H1 (cell line): Measurements from ENCODE around the gene ASB13. TPM values are rescaled to one million over a fixed set of nuclear protein-coding genes. Genes with fewer than 3 reads are reported as not detected.

Experiments
- CTCF ChIA-PET: fragments of 300-600 bp; sonication (Branson Sonifier 250); formaldehyde crosslinking; loops from one replicate; lab custom pipeline; 2021; ENCODE audit not compliant: partially characterized antibody; lab: Charles Lee
- POLR2A ChIA-PET: fragments of 300-600 bp; sonication (Branson Sonifier 250); formaldehyde crosslinking; loops from one replicate; lab custom pipeline; 2021; ENCODE audit warnings: inconsistent platforms; ENCODE audit not compliant: partially characterized antibody; lab: Charles Lee
- DNase-seq, 2 experiments: peaks; one replicate each; pipeline versions ENCODE4 v3.0.0 to v3.0.0-alpha.2; 2010 to 2022; ENCODE audit warnings: low spot score in 2 of 2, low read depth in 1 of 2, mixed read lengths in 1 of 2
- FAIRE-seq: peaks from 2 replicates; lab custom pipeline; 2011; peaks lifted over from hg19 to GRCh38; lab: Jason Lieb, UNC
- H2AFZ ChIP-seq: 2 replicates; pipeline ENCODE4 v1.8.1; 2012; ENCODE audit warnings: low read length, inconsistent platforms
- H2AK5ac ChIP-seq: 2 replicates; pipeline ENCODE4 v1.6.1; 2013; ENCODE audit warnings: low read depth, low read length
- H2BK120ac ChIP-seq: replicated peaks from 2 replicates; pipeline ENCODE3; 2013; ENCODE audit warnings: low read depth, low read length, inconsistent platforms
- H2BK12ac ChIP-seq: 2 replicates; pipeline ENCODE4 v1.6.1; 2013; ENCODE audit warnings: low read depth, low read length
- H2BK15ac ChIP-seq: 2 replicates; pipeline ENCODE4 v1.6.1; 2013; ENCODE audit warnings: low read length
- H2BK20ac ChIP-seq: 2 replicates; pipeline ENCODE4 v1.6.1; 2013; ENCODE audit warnings: low read length
- H2BK5ac ChIP-seq: 2 replicates; pipeline ENCODE4 v1.6.1; 2013; ENCODE audit warnings: low read depth, low read length
- H3K14ac ChIP-seq: 2 replicates; pipeline ENCODE4 v1.6.1; 2013; ENCODE audit warnings: inconsistent platforms; ENCODE audit not compliant: insufficient read length
- H3K18ac ChIP-seq: 2 replicates; pipeline ENCODE4 v1.6.1; 2013; ENCODE audit warnings: low read length; ENCODE audit errors: extremely low read depth
- H3K23ac ChIP-seq: 2 replicates; pipeline ENCODE4 v1.6.1; 2013; ENCODE audit warnings: inconsistent platforms; ENCODE audit not compliant: insufficient read length
- H3K23me2 ChIP-seq: 2 replicates; pipeline ENCODE4 v1.6.1; 2013; ENCODE audit warnings: low read depth, low read length
- H3K27ac ChIP-seq: 2 replicates; pipeline ENCODE4 v1.6.1; 2011; ENCODE audit warnings: low read depth, low read length, inconsistent platforms
- H3K27me3 ChIP-seq, 4 experiments: replicated peaks in 1 of 4; 1 replicate in 1 of 4; 2 replicates in 3 of 4; pipeline versions ENCODE4 v1.6.1 to v1.8.1; 2011 to 2013; ENCODE audit warnings: low read length in 3 of 4, mild to moderate bottlenecking in 3 of 4, inconsistent platforms in 2 of 4, mixed read lengths in 2 of 4, moderate library complexity in 1 of 4; ENCODE audit not compliant: control insufficient read depth in 3 of 4, insufficient read depth in 3 of 4; ENCODE audit errors: extremely low read depth in 1 of 4
- H3K36me3 ChIP-seq, 4 experiments: 2 replicates each; pipeline versions ENCODE4 v1.6.1 to v1.8.1; 2011 to 2013; ENCODE audit warnings: mild to moderate bottlenecking in 4 of 4, low read length in 3 of 4, moderate library complexity in 2 of 4, control low read depth in 1 of 4, inconsistent platforms in 1 of 4; ENCODE audit not compliant: insufficient read depth in 4 of 4, control insufficient read depth in 2 of 4
- H3K4ac ChIP-seq: replicated peaks from 2 replicates; pipeline ENCODE3; 2013; ENCODE audit warnings: low read length, low read depth, mixed read lengths, inconsistent platforms; ENCODE audit not compliant: insufficient read length
- H3K4me1 ChIP-seq, 4 experiments: replicated peaks in 1 of 4; 1 replicate in 1 of 4; 2 replicates in 3 of 4; pipeline versions ENCODE4 v1.6.1 to v1.8.1; 2011 to 2013; ENCODE audit warnings: low read length in 3 of 4, inconsistent platforms in 2 of 4, mixed read lengths in 1 of 4; ENCODE audit not compliant: insufficient read depth in 4 of 4, control insufficient read depth in 3 of 4
- H3K4me2 ChIP-seq, 2 experiments: 2 replicates each; pipeline versions ENCODE4 v1.6.1 to v1.8.1; 2011 to 2013; ENCODE audit warnings: low read depth in 2 of 2, low read length in 2 of 2, control low read depth in 1 of 2, inconsistent platforms in 1 of 2, mild to moderate bottlenecking in 1 of 2; ENCODE audit not compliant: insufficient read depth in 1 of 2
- H3K4me3 ChIP-seq, 4 experiments: fragments of 200-600, 300-600 bp in 1 of 4; sonication (generic), shearing (Covaris generic), sonication (Bioruptor Twin) in 1 of 4; 2 replicates each; pipeline versions ENCODE4 v1.5.1 to v1.8.1; 2011 to 2016; ENCODE audit warnings: low read length in 4 of 4, low read depth in 3 of 4, control low read depth in 2 of 4, inconsistent platforms in 2 of 4, mild to moderate bottlenecking in 2 of 4, mixed read lengths in 1 of 4, moderate library complexity in 1 of 4; ENCODE audit not compliant: insufficient read depth in 2 of 4; ENCODE audit errors: extremely low read depth in 1 of 4
- H3K56ac ChIP-seq: replicated peaks from 2 replicates; pipeline ENCODE3; 2013; ENCODE audit warnings: low read depth, mild to moderate bottlenecking, mixed read lengths, low read length, inconsistent platforms; ENCODE audit not compliant: insufficient read length
- H3K79me1 ChIP-seq: 2 replicates; pipeline ENCODE4 v1.6.1; 2013; ENCODE audit warnings: low read depth, low read length, control low read depth
- H3K79me2 ChIP-seq, 2 experiments: 2 replicates each; pipeline versions ENCODE4 v1.6.1 to v1.8.1; 2012 to 2013; ENCODE audit warnings: low read length in 2 of 2, mild to moderate bottlenecking in 2 of 2, inconsistent platforms in 1 of 2; ENCODE audit not compliant: insufficient read depth in 2 of 2, control insufficient read depth in 1 of 2
- H3K9ac ChIP-seq, 4 experiments: replicated peaks in 1 of 4; 1 replicate in 1 of 4; 2 replicates in 3 of 4; pipeline versions ENCODE4 v1.6.1 to v1.8.1; 2011 to 2013; ENCODE audit warnings: low read depth in 3 of 4, low read length in 3 of 4, control low read depth in 2 of 4, mild to moderate bottlenecking in 2 of 4, moderate library complexity in 2 of 4, inconsistent platforms in 1 of 4; ENCODE audit errors: extremely low read depth in 1 of 4
- H3K9me3 ChIP-seq, 2 experiments: 2 replicates each; pipeline versions ENCODE4 v1.6.1 to v1.8.1; 2012 to 2013; ENCODE audit warnings: mild to moderate bottlenecking in 2 of 2, moderate library complexity in 2 of 2, control low read depth in 1 of 2, inconsistent platforms in 1 of 2, low read depth in 1 of 2, low read length in 1 of 2, mixed read lengths in 1 of 2; ENCODE audit not compliant: insufficient read depth in 2 of 2
- H4K20me1 ChIP-seq, 2 experiments: replicated peaks in 1 of 2; 2 replicates each; pipeline versions ENCODE3 to v1.8.1; 2011 to 2013; ENCODE audit warnings: inconsistent platforms in 2 of 2, low read length in 2 of 2, mild to moderate bottlenecking in 1 of 2; ENCODE audit not compliant: insufficient read depth in 2 of 2, control insufficient read depth in 1 of 2
- H4K5ac ChIP-seq: 2 replicates; pipeline ENCODE4 v1.6.1; 2013; ENCODE audit warnings: low read length, low read depth, mixed read lengths, inconsistent platforms; ENCODE audit not compliant: insufficient read length
- H4K8ac ChIP-seq: 2 replicates; pipeline ENCODE4 v1.8.0; 2013; ENCODE audit warnings: mild to moderate bottlenecking, moderate library complexity, low read length, inconsistent platforms; ENCODE audit not compliant: insufficient read depth; ENCODE audit errors: extremely low read depth
- H4K91ac ChIP-seq: replicated peaks from 2 replicates; pipeline ENCODE3; 2013; ENCODE audit warnings: low read length, mixed read lengths, inconsistent platforms; ENCODE audit not compliant: insufficient read length
- ATF3 ChIP-seq: IDR thresholded peaks from 2 replicates; pipeline ENCODE4 v1.6.1; 2011; ENCODE audit warnings: low read depth, mild to moderate bottlenecking, low read length; ENCODE audit not compliant: insufficient read depth
- EZH2 ChIP-seq: fragments of 200-600 bp; sonication (generic); IDR thresholded peaks from 2 replicates; pipeline ENCODE4 v1.7.1; 2012; ENCODE audit warnings: low read depth, mild to moderate bottlenecking, moderate library complexity, low read length, inconsistent platforms; ENCODE audit not compliant: severe bottlenecking
- GABPA ChIP-seq: IDR thresholded peaks from 2 replicates; pipeline ENCODE4 v1.6.1; 2011; ENCODE audit warnings: mild to moderate bottlenecking, low read length, moderate library complexity, borderline replicate concordance; ENCODE audit not compliant: insufficient read depth
- JUND ChIP-seq: IDR thresholded peaks from 2 replicates; pipeline ENCODE4 v1.6.1; 2011; ENCODE audit warnings: mild to moderate bottlenecking, improper control_type of control experiment, low read length
- KDM1A ChIP-seq: fragments of 200-600, 300-600 bp; sonication (generic); IDR thresholded peaks from 2 replicates; pipeline ENCODE4 v1.7.1; 2016; ENCODE audit warnings: mild to moderate bottlenecking, low read length, borderline replicate concordance
- NANOG ChIP-seq: IDR thresholded peaks from 2 replicates; pipeline ENCODE4 v1.6.1; 2011; ENCODE audit warnings: low read length, low read depth, mild to moderate bottlenecking, inconsistent platforms; ENCODE audit not compliant: insufficient read depth, poor library complexity, severe bottlenecking
- POU5F1 ChIP-seq: IDR thresholded peaks from 2 replicates; pipeline ENCODE4 v1.6.1; 2011; ENCODE audit warnings: low read depth, mild to moderate bottlenecking, low read length, moderate library complexity
- SIN3A ChIP-seq, 2 experiments: IDR thresholded peaks in 1 of 2; conservative IDR thresholded peaks in 1 of 2; 2 replicates each; pipeline ENCODE4 v1.6.1; 2011 to 2012; ENCODE audit warnings: low read length in 2 of 2, improper control_type of control experiment in 1 of 2, low read depth in 1 of 2, mild to moderate bottlenecking in 1 of 2
- SP1 ChIP-seq: IDR thresholded peaks from 2 replicates; pipeline ENCODE4 v1.6.1; 2011; ENCODE audit warnings: low read depth, low read length
- SUZ12 ChIP-seq: fragments of 200-600 bp; sonication (generic); IDR thresholded peaks from 2 replicates; pipeline ENCODE4 v1.6.1; 2012; ENCODE audit warnings: mild to moderate bottlenecking, inconsistent platforms, low read length, moderate library complexity, mixed read lengths
- TAF1 ChIP-seq: IDR thresholded peaks from 2 replicates; pipeline ENCODE4 v1.6.1; 2011; ENCODE audit warnings: mild to moderate bottlenecking, low read depth, low read length
- WGBS, 2 experiments: shearing (Covaris generic) in 1 of 2; methylation state at CpG; one replicate each; pipeline versions ENCODE4 v1.1.6 to v1.1.7; 2013 to 2015; ENCODE audit warnings: low lambda C conversion rate in 2 of 2, mixed read lengths in 2 of 2, inconsistent platforms in 1 of 2, low coverage in 1 of 2, missing lambda C conversion rate in 1 of 2; ENCODE audit not compliant: insufficient replicate concordance in 2 of 2, insufficient coverage in 1 of 2, insufficient read length in 1 of 2; ENCODE audit errors: extremely low coverage in 1 of 2, missing lambda C conversion rate in 1 of 2; 5-methylcytosine and 5-hydroxymethylcytosine counted together
- polyA plus RNA-seq, 7 experiments: library from polyadenylated mRNA; depleted of rRNA in 3 of 7; stranded (reverse) in 5 of 7; unstranded in 2 of 7; fragments of >200 nt in 5 of 7; fragments of 200-250 nt in 2 of 7; gene quantifications; 1 replicate in 5 of 7; 2 replicates in 1 of 7; 4 replicates in 1 of 7; pipeline versions ENCODE4 v1.2.1 to v1.2.3, GENCODE V29; 2011 to 2013; ENCODE audit warnings: missing spikeins in 2 of 7, mixed read lengths in 2 of 7
- total RNA-seq: library from RNA; stranded (reverse); fragmentation: NEBNext Ultra II Directional; extraction: Animal tissue kit (Norgen Biotek cat#: 25700); gene quantifications from 2 replicates; pipeline ENCODE4 v1.2.1, GENCODE V29; 2021

The ASB13 gene
- total and polyA plus RNA-seq, 2 of the 8 experiments (the other 6 are each of a cell fraction or from before 2014, with no cell fraction given), result 12.3 to 20.2 TPM

- Histone ChIP-seq H3K27ac (no peak overlapping the region), H4K8ac (no peak overlapping the region), H3K14ac (no peak overlapping the region), H3K18ac (no peak overlapping the region), H3K23ac (no peak overlapping the region), H4K5ac (no peak overlapping the region), H3K79me2 (peaks cover 0 to 1% of the 10 kb centered on the region in 2 experiments; a peak in 1 of 4 replicates), H4K91ac (no peak overlapping the region), H3K79me1 (no peaks in the 10 kb centered on the region), H4K20me1 (no peaks in the 10 kb centered on the region), H3K4me2 (no peak overlapping the region), H3K27me3 (0 out of 7 replicates have a peak, but pooled peaks cover 0 to 4% (median 1%) of the 10 kb centered on the region in 4 experiments), H3K23me2 (peaks cover 5% of the 10 kb centered on the region), H3K4me3 (no peak overlapping the region), H2AK5ac (no peak overlapping the region), H3K56ac (no peak overlapping the region), H2BK12ac (no peak overlapping the region), H3K4me1 (peaks cover 0 to 6% (median 5%) of the 10 kb centered on the region in 4 experiments; a peak in 4 of 7 replicates), H3K9me3 (peaks cover 0 to 5% of the 10 kb centered on the region in 2 experiments; a peak in 2 of 4 replicates), H2BK15ac (no peak overlapping the region), H2BK20ac (no peak overlapping the region), H3K9ac (peak overlapping the region in 1 of 4 experiments; percentile 34; a peak in 1 of 7 replicates), H2BK120ac (no peak overlapping the region), H3K4ac (no peak overlapping the region), H2BK5ac (no peak overlapping the region), H2AFZ (no peak overlapping the region), H3K36me3 (no peaks in the 10 kb centered on the region)
- TF ChIP-seq EZH2 (no peak), JUND (no peak), KDM1A (no peak), TAF1 (no peak), SUZ12 (no peak), NANOG (no peak), GABPA (no peak), ATF3 (no peak), SP1 (no peak), SIN3A (conservative IDR thresholded peaks at IDR 0.05 in 1 of 2, IDR thresholded peaks at IDR 0.05 in 1 of 2; ENCODE audit: low read depth in 1 of 2, low read length in 2 of 2) (no peak), POU5F1 (no peak)
- 62% methylated on average over 8 of the region's 8 CpGs; no CpG with 5 or more reads in 1 of the 2 experiments for WGBS, 2 experiments
- DNase-seq (no peak), FAIRE-seq (no peak)
- ChIA-PET CTCF (interaction anchor here (1.6 kb wide), 1 partner anchor 13 kb away, joined by 6 read pairs; the partner anchor contains the start of gene TASOR2), POLR2A (interaction anchor here (1.5 to 2.0 kb wide), 2 partner anchors 9 to 13 kb away, joined by 4 to 5 read pairs; no protein-coding TSS in a partner anchor)
These were observed 4.4 kb upstream of the ASB13 start for GRCh38 chr10:5670662-5671375.
